ENCODE data around the gene CASP8. TPM values are rescaled to one million over a fixed set of nuclear protein-coding genes. Genes with fewer than 3 reads are reported as not detected.

CASP8 gene
- total and polyA plus RNA-seq, 9 of the 15 experiments (the other 6 are each of a cell fraction or from before 2014, with no cell fraction given), result 10.2 to 31.4 (median 19.4) TPM

- TF ChIP-seq, protein P1, sequence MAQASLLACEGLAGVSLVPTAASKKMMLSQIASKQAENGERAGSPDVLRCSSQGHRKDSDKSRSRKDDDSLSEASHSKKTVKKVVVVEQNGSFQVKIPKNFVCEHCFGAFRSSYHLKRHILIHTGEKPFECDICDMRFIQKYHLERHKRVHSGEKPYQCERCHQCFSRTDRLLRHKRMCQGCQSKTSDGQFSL (CRISPR knock-in tag; IDR thresholded peaks at IDR 0.05), result no peak
- TF ChIP-seq, protein P1 (tag; IDR thresholded peaks at IDR 0.05), result no peak
- TF ChIP-seq UBTF (IDR thresholded peaks at IDR 0.05; ENCODE audit: borderline replicate concordance in 1 of 2, low read depth in 2 of 2, low read length in 2 of 2) (peak in 1 of 2 experiments; percentile 65; a peak in 1 of 4 replicates), BRD4 (IDR thresholded peaks at IDR 0.05) (no peak), ZBTB1 (CRISPR knock-in tag; IDR thresholded peaks at IDR 0.05; ENCODE audit: borderline replicate concordance, low read depth) (no peak), HNRNPK (IDR thresholded peaks at IDR 0.05; ENCODE audit: low read depth, low read length, poor library complexity, severe bottlenecking) (no peak), RBBP5 (IDR thresholded peaks at IDR 0.05; ENCODE audit: borderline replicate concordance, insufficient read depth, low read length, poor library complexity, severe bottlenecking) (no peak), FOXK2 (conservative IDR thresholded peaks at IDR 0.05 in 1 of 2, IDR thresholded peaks at IDR 0.05 in 1 of 2; ENCODE audit: low read depth in 2 of 2) (0 out of 4 replicates have a peak, but pooled peaks of 1 of the 2 experiments have one; percentile 47), CBX8 (IDR thresholded peaks at IDR 0.05; ENCODE audit: borderline replicate concordance, extremely low read depth, low read depth, low read length, poor library complexity, severe bottlenecking) (no peak), AFF1 (IDR thresholded peaks at IDR 0.05; ENCODE audit: low read depth in 1 of 2, partially characterized antibody in 2 of 2) (peak in 1 of 2 experiments; percentile 43), VEZF1 (CRISPR knock-in tag; IDR thresholded peaks at IDR 0.05) (no peak), SMARCB1 (IDR thresholded peaks at IDR 0.05; ENCODE audit: insufficient read length, low read depth) (no peak)
- TF ChIP-seq, protein P2, sequence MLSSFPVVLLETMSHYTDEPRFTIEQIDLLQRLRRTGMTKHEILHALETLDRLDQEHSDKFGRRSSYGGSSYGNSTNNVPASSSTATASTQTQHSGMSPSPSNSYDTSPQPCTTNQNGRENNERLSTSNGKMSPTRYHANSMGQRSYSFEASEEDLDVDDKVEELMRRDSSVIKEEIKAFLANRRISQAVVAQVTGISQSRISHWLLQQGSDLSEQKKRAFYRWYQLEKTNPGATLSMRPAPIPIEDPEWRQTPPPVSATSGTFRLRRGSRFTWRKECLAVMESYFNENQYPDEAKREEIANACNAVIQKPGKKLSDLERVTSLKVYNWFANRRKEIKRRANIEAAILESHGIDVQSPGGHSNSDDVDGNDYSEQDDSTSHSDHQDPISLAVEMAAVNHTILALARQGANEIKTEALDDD (IDR thresholded peaks at IDR 0.05), result peak; percentile 43; the same call in 1 of the 2 replicates
These were observed 28.4 kb upstream of the CASP8 start (continued) for GRCh38 chr2:201231781-201232466.
